Fibroblast of lung (primary cell): ENCODE data around the gene FSIP1. TPM values are rescaled to one million over a fixed set of nuclear protein-coding genes. Genes with fewer than 3 reads are reported as not detected.

ENCODE experiments used
- DNase-seq, 2 donors: peaks; one replicate each; pipeline versions ENCODE4 v3.0.0 to v3.0.0-alpha.2; 2010; ENCODE audit warnings: low read depth in 2 of 2
- H2AFZ ChIP-seq: 2 replicates; pipeline ENCODE4 v1.5.1; 2012; ENCODE audit warnings: low read length, control low read depth, inconsistent platforms
- H3K27ac ChIP-seq: 2 replicates; pipeline ENCODE4 v1.5.1; 2011; ENCODE audit warnings: low read length, control low read depth; ENCODE audit not compliant: insufficient read depth
- H3K27me3 ChIP-seq: 2 replicates; pipeline ENCODE4 v1.5.1; 2011; ENCODE audit warnings: mild to moderate bottlenecking, low read length; ENCODE audit not compliant: control insufficient read depth, insufficient read depth
- H3K36me3 ChIP-seq: 2 replicates; pipeline ENCODE4 v1.5.1; 2011; ENCODE audit warnings: low read length; ENCODE audit not compliant: control insufficient read depth, insufficient read depth
- H3K4me1 ChIP-seq: 2 replicates; pipeline ENCODE4 v1.5.1; 2011; ENCODE audit warnings: low read length; ENCODE audit not compliant: control insufficient read depth, insufficient read depth; ENCODE audit errors: extremely low read depth
- H3K4me2 ChIP-seq: 2 replicates; pipeline ENCODE4 v1.5.1; 2011; ENCODE audit warnings: low read length, control low read depth; ENCODE audit not compliant: insufficient read depth; ENCODE audit errors: extremely low read depth
- H3K4me3 ChIP-seq, 4 experiments: fragments of 200-600 bp in 1 of 4; sonication (generic) in 1 of 4; replicated peaks in 1 of 4; 2 replicates each; pipeline ENCODE4 v1.5.1; 2011 to 2016; ENCODE audit warnings: low read length in 4 of 4, low read depth in 3 of 4, mild to moderate bottlenecking in 3 of 4, control low read depth in 2 of 4, inconsistent platforms in 1 of 4, mixed read lengths in 1 of 4; ENCODE audit not compliant: insufficient read depth in 1 of 4; ENCODE audit errors: control extremely low read depth in 1 of 4
- H3K79me2 ChIP-seq: 2 replicates; pipeline ENCODE4 v1.5.1; 2012; ENCODE audit warnings: mild to moderate bottlenecking, low read length, inconsistent platforms; ENCODE audit not compliant: control insufficient read depth, insufficient read depth
- H3K9ac ChIP-seq: 2 replicates; pipeline ENCODE4 v1.5.1; 2011; ENCODE audit warnings: mild to moderate bottlenecking, low read length, control low read depth; ENCODE audit not compliant: insufficient read depth
- H3K9me3 ChIP-seq: 2 replicates; pipeline ENCODE4 v1.5.1; 2012; ENCODE audit warnings: low read depth, low read length; ENCODE audit not compliant: control insufficient read depth, insufficient read depth
- H4K20me1 ChIP-seq: 2 replicates; pipeline ENCODE4 v1.5.1; 2011; ENCODE audit warnings: low read length; ENCODE audit not compliant: control insufficient read depth, insufficient read depth; ENCODE audit errors: extremely low read depth
- EZH2 ChIP-seq: IDR thresholded peaks from 2 replicates; pipeline ENCODE4 v1.5.1; 2012; ENCODE audit warnings: low read length, control low read depth, mild to moderate bottlenecking; ENCODE audit errors: missing control alignments
- polyA plus RNA-seq, 2 donors: library from polyadenylated mRNA; depleted of rRNA in 1 of 2; stranded (reverse) in 1 of 2; unstranded in 1 of 2; fragments of >200 nt; gene quantifications; 2 replicates each; pipeline ENCODE4 v1.2.1, GENCODE V29; 2011 to 2012; ENCODE audit warnings: missing spikeins in 1 of 2
- total RNA-seq: library from RNA; depleted of rRNA; stranded (reverse); fragments of >200 nt; gene quantifications from 2 replicates; pipeline ENCODE4 v1.2.1, GENCODE V29; 2014
- TF ChIP-seq, protein P1 (sequence below), 2 donors: IDR thresholded peaks in 1 of 2; conservative IDR thresholded peaks in 1 of 2; 1 replicate in 1 of 2; 2 replicates in 1 of 2; pipeline ENCODE4 v1.5.1; 2011 to 2012; ENCODE audit warnings: low read length in 2 of 2, control low read depth in 1 of 2, inconsistent platforms in 1 of 2, low read depth in 1 of 2, mild to moderate bottlenecking in 1 of 2

Gene FSIP1
- total and polyA plus RNA-seq, 2 donors (not counting 1 experiment from before 2014, with no cell fraction given) = 0.50 to 5.1 TPM

DNA sequence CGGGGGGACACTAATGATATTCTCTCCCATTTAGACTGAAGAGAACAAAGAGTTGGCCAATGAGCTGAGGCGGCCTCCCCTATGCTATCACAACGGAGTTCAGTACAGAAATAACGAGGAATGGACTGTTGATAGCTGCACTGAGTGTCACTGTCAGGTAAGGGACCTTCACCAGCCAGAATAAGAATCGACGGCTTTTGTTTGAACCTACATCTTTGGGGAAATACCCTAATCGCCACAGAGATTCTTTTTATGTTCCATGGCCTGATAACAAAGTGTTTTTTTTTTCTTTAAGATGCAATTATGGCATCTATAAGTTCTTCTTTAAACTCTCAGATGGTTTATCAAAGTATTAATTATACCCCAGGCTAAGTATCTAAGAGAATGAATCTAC lies 198.4 kb downstream of the FSIP1 start:
- DNase-seq = no peak
- Histone ChIP-seq H3K4me1 (peaks cover 9% of the 10 kb centered on the region), H3K27ac (peak overlapping the region; percentile 50), H3K9ac (peak overlapping the region; percentile 68), H3K27me3 (no peaks in the 10 kb centered on the region), H3K4me3 (peak overlapping the region; percentile 73 to 96 (median 84)), H4K20me1 (peaks cover 10% of the 10 kb centered on the region), H2AFZ (no peak overlapping the region), H3K9me3 (no peaks in the 10 kb centered on the region), H3K4me2 (peak overlapping the region; percentile 86), H3K79me2 (peaks cover 74% of the 10 kb centered on the region), H3K36me3 (peaks cover 53% of the 10 kb centered on the region)
- TF ChIP-seq EZH2 = no peak
- TF ChIP-seq, protein P1, sequence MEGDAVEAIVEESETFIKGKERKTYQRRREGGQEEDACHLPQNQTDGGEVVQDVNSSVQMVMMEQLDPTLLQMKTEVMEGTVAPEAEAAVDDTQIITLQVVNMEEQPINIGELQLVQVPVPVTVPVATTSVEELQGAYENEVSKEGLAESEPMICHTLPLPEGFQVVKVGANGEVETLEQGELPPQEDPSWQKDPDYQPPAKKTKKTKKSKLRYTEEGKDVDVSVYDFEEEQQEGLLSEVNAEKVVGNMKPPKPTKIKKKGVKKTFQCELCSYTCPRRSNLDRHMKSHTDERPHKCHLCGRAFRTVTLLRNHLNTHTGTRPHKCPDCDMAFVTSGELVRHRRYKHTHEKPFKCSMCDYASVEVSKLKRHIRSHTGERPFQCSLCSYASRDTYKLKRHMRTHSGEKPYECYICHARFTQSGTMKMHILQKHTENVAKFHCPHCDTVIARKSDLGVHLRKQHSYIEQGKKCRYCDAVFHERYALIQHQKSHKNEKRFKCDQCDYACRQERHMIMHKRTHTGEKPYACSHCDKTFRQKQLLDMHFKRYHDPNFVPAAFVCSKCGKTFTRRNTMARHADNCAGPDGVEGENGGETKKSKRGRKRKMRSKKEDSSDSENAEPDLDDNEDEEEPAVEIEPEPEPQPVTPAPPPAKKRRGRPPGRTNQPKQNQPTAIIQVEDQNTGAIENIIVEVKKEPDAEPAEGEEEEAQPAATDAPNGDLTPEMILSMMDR (conservative IDR thresholded peaks at IDR 0.05 in 1 of 2, IDR thresholded peaks at IDR 0.05 in 1 of 2; ENCODE audit: low read depth in 1 of 2, low read length in 2 of 2) = no peak

DNA sequence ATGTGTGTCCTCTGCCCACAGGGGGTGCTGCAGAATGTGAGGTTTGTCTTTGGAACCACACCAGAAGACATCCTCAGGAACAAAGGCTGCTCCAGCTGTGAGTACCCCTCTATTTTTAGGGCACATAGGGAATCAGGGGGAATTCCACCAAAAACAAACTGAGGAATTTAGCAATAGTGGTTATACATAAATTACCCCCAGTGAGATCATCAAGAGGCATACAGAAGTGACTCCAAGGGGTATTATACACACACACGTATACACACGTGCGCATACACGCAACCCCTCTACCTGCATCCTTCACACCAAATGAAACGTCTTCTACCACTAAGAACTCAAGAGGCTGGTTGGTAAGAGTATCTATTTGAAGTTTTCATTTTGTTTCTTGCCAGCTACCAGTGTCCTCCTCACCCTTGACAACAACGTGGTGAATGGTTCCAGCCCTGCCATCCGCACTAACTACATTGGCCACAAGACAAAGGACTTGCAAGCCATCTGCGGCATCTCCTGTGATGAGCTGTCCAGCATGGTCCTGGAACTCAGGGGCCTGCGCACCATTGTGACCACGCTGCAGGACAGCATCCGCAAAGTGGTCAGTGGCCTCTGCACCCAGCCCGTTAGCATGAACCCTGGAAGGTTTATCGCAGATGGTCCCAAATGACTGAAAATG lies 198.9 kb downstream of the FSIP1 start:
- Histone ChIP-seq H3K9ac (peak overlapping the region; percentile 68), H3K4me1 (peaks cover 13% of the 10 kb centered on the region), H3K4me3 (peak overlapping the region; percentile 73 to 96 (median 84)), H3K79me2 (peaks cover 70% of the 10 kb centered on the region), H4K20me1 (peaks cover 10% of the 10 kb centered on the region), H3K36me3 (peaks cover 49% of the 10 kb centered on the region), H3K27me3 (no peaks in the 10 kb centered on the region), H3K9me3 (no peaks in the 10 kb centered on the region), H3K4me2 (peak overlapping the region; percentile 86), H3K27ac (peak overlapping the region; percentile 50), H2AFZ (no peak overlapping the region)
- TF ChIP-seq, protein P1 (conservative IDR thresholded peaks at IDR 0.05 in 1 of 2, IDR thresholded peaks at IDR 0.05 in 1 of 2; ENCODE audit: low read depth in 1 of 2, low read length in 2 of 2) = peak; percentile 45 to 51
- no peak for TF ChIP-seq EZH2
- DNase-seq = peak; percentile 43 to 61

DNA sequence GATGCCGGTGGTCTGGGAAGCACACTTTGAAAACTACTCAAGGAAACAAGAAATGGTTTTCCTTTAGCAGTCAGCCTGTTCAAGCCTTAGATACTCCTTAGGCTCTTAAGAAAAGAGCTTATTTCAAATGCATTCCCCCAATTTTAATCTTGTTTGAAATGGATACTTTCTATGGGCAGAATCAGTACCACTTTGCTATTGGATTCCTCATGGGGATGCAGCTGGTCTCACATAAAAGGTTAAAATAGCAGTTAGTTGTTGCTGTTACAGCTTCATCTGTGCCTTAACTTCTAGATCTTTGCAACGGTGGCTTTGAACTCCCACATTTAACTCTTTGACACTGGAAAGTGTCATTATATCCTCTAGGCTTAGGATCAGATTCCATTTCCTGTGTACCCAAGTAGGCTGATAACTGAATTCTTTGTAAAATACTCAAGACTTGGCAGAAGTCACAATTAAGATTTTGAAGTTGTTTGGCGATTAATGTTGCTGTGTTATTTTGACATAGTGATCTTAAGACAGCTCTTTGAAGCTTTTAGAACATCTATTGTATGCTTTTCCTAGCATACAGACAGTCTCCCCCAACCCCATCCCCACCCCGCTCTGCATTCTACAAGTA lies 199.6 kb downstream of the FSIP1 start:
- Histone ChIP-seq H2AFZ (no peak overlapping the region), H3K4me2 (peak overlapping the region; percentile 86), H3K9me3 (no peaks in the 10 kb centered on the region), H3K9ac (peak overlapping the region; percentile 90), H3K4me3 (peak overlapping the region; percentile 73 to 96 (median 84)), H3K27me3 (no peaks in the 10 kb centered on the region), H3K27ac (peak overlapping the region; percentile 97), H4K20me1 (peaks cover 10% of the 10 kb centered on the region), H3K4me1 (peaks cover 17% of the 10 kb centered on the region), H3K36me3 (peaks cover 42% of the 10 kb centered on the region), H3K79me2 (peaks cover 66% of the 10 kb centered on the region)
- TF ChIP-seq, protein P1 (conservative IDR thresholded peaks at IDR 0.05 in 1 of 2, IDR thresholded peaks at IDR 0.05 in 1 of 2; ENCODE audit: low read depth in 1 of 2, low read length in 2 of 2) = no peak
- TF ChIP-seq EZH2 = no peak
- DNase-seq = peak in 1 of 2 donors; percentile 7
